ENCODE results near the gene ITPK1.
A peak's percentile ranks its signal among the peaks of the same experiment; 100 is the strongest.
"Not testable (repeated sequence)": the region's sequence is repeated elsewhere in the genome, so short reads cannot be mapped to it uniquely, and the experiment has no call there.

The ITPK1 gene

DNA sequence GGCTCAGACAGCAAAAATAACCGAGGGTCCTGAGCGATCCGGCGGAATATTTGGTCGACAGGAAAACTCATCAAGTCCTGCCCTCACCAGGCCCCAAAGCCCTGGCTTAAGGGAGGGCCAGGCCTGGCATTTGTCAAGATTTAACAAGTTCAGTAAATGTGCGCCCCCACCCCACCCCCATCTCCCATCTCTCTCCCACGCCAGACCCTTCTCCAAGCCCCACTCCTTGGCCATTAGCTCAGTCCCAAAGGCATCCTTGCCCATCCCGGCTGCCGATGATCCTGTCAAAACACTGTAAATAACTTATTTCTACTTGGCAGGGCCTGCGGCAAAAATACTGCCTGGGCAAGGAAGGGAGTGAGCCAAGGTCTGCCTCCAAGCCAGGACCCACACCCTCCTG is 52.8 kb downstream of the ITPK1 start:
- no peaks in the 10 kb centered on the region for H3K36me3 ChIP-seq (ENCODE audit: insufficient read depth, low read length)
- H3K9me3 ChIP-seq (ENCODE audit: low read length): no peaks in the 10 kb centered on the region
- peak overlapping the region; percentile 82 for H3K27ac ChIP-seq (ENCODE audit: low read depth, low read length)
- H3K27me3 ChIP-seq (ENCODE audit: control insufficient read depth in 1 of 2, insufficient read depth in 2 of 2, low read length in 2 of 2): no peaks in the 10 kb centered on the region
- H3K4me3 ChIP-seq (ENCODE audit: low read depth in 1 of 2, low read length in 2 of 2): no peak overlapping the region
- no peak overlapping the region for H3K9ac ChIP-seq (ENCODE audit: low read length)
- peaks cover 61% of the 10 kb centered on the region for H3K4me1 ChIP-seq (ENCODE audit: insufficient read depth, low read length)

DNA sequence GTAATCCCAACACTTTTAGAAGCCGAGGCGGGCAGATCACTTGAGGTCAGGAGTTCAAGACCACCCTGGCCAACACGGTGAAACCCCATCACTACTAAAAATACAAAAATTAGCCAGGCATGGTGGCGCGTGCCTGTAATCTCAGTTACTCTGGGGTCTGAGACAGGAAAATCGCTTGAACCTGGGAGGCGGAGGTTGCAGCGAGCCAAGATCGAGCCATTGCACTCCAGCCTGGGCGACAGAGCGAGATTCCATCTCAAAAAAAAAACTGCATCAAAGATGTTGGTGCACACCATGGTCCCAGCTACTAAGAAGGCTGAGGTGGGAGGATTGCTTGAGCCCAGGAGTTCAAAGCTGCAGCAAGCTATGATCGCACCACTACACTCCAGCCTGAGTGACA is 53.7 kb downstream of the ITPK1 start:
- H3K4me1 ChIP-seq (ENCODE audit: insufficient read depth, low read length): peaks cover 70% of the 10 kb centered on the region
- H3K27me3 ChIP-seq (ENCODE audit: control insufficient read depth in 1 of 2, insufficient read depth in 2 of 2, low read length in 2 of 2); H3K9me3 ChIP-seq (ENCODE audit: low read length); H3K4me3 ChIP-seq (ENCODE audit: low read depth in 1 of 2, low read length in 2 of 2); H3K36me3 ChIP-seq (ENCODE audit: insufficient read depth, low read length); H3K9ac ChIP-seq (ENCODE audit: low read length): not testable (repeated sequence)
- peak overlapping the region; percentile 7 for H3K27ac ChIP-seq (ENCODE audit: low read depth, low read length)

DNA sequence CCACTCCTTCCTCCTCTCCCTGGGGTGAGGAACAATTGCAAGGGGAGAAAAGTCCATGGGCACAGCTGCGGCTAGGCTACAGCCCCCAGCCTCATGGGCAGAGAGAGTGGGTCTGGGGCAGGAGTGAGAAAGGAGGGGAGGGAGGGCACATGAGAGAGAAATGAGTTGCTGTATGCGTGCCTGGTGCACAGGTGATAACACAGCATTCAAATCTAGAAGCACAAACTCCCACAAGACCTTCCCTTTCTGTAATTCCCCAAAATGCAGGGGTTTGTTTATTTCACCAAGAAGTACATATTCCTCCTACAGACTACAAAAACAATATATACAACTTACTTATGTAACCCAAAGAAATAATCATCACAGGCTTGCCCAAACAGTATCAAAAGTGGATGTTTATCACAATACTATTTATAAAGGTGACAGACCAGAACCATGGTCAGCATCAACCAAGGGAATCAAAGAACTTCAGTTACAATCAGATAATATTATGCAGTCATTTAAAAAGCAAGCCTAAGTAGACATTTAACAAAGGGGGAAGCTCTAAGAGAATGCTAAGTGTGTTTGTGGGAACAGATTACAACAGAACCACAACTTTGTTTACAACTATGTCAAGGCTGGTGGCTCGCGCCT is 54.2 kb downstream of the ITPK1 start:
- Histone ChIP-seq H3K9me3 (ENCODE audit: low read length) (no peaks in the 10 kb centered on the region), H3K9ac (ENCODE audit: low read length) (no peak overlapping the region), H3K4me3 (ENCODE audit: low read depth in 1 of 2, low read length in 2 of 2) (no peak overlapping the region), H3K4me1 (ENCODE audit: insufficient read depth, low read length) (peaks cover 75% of the 10 kb centered on the region), H3K27ac (ENCODE audit: low read depth, low read length) (peak overlapping the region; percentile 50), H3K27me3 (ENCODE audit: control insufficient read depth in 1 of 2, insufficient read depth in 2 of 2, low read length in 2 of 2) (no peaks in the 10 kb centered on the region), H3K36me3 (ENCODE audit: insufficient read depth, low read length) (no peaks in the 10 kb centered on the region)

DNA sequence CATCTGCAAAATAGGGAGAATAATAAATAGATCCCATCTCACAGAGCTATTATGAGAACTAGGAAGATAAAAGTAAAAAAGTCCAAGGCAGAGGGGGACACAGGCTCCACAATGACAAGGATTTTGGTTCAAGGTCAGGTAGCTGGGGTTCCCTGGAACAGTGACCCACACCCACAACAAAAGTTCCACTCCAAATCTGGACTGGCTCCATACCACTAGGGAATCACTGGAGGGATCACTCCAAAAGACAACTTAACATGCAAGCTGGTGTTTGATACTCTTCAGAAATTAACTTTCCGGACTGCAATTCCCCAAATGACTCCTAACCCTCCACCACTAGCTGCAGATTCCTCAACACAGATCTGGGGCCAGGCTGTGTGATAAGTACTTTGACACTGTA is 54.9 kb downstream of the ITPK1 start:
- H3K9me3 ChIP-seq (ENCODE audit: low read length): no peaks in the 10 kb centered on the region
- H3K36me3 ChIP-seq (ENCODE audit: insufficient read depth, low read length): no peaks in the 10 kb centered on the region
- no peaks in the 10 kb centered on the region for H3K27me3 ChIP-seq (ENCODE audit: control insufficient read depth in 1 of 2, insufficient read depth in 2 of 2, low read length in 2 of 2)
- H3K4me3 ChIP-seq (ENCODE audit: low read depth in 1 of 2, low read length in 2 of 2): no peak overlapping the region
- peak overlapping the region; percentile 50 for H3K27ac ChIP-seq (ENCODE audit: low read depth, low read length)
- H3K9ac ChIP-seq (ENCODE audit: low read length): no peak overlapping the region
- H3K4me1 ChIP-seq (ENCODE audit: insufficient read depth, low read length): peaks cover 78% of the 10 kb centered on the region

DNA sequence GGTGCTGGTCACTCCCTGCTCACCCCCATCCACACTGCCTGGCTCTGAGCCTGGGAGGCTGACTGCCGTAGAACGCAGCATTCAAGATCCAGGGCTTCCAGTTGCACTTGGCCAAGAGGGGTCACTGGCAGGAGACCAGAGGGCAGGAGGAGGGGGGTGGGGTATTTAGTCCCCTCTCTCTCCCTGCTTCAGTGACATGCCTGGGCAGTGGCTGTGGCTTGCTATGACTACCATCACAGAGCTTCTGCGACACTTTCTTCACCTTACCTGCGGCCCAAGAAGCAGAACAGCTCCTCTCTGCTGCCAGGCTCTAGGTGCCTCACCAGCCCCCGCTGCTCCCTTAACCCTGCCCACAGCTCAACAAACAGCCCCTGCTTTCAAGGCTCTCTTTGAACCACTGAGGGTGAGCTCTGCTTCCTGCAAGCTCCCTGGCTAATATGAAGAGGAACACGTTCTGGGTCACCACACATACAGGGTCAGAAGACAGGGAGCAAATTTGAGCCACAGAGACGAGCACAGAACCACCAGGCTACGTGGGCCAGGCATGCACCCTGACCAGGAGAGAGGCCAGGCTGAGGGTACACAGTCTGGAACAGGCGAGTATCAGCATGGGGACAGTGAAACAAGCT is 55.7 kb downstream of the ITPK1 start:
- no peaks in the 10 kb centered on the region for H3K27me3 ChIP-seq (ENCODE audit: control insufficient read depth in 1 of 2, insufficient read depth in 2 of 2, low read length in 2 of 2)
- H3K4me1 ChIP-seq (ENCODE audit: insufficient read depth, low read length): peaks cover 78% of the 10 kb centered on the region
- H3K27ac ChIP-seq (ENCODE audit: low read depth, low read length): peak overlapping the region; percentile 12
- no peaks in the 10 kb centered on the region for H3K36me3 ChIP-seq (ENCODE audit: insufficient read depth, low read length)
- no peak overlapping the region for H3K9ac ChIP-seq (ENCODE audit: low read length)
- no peak overlapping the region for H3K4me3 ChIP-seq (ENCODE audit: low read depth in 1 of 2, low read length in 2 of 2)
- H3K9me3 ChIP-seq (ENCODE audit: low read length): no peaks in the 10 kb centered on the region

DNA sequence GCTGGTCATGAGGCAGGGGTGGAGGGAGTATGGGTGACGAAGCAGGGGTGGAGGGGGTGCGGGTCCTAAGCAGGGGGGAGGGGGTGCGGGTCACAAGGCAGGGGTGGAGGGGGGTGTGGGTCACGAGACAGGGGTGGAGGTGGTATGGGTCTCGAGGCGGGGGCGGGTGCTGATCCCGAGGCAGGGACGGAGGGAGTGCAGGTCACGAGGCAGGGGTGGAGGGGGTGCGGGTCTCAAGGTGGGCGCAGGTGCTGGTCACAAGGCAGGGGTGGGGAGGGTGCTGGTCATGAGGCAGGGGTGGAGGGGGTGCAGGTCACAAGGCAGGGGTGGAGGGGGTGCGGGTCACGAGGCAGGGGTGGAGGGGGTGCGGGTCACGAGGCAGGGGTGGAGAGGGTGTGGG is 56.5 kb downstream of the ITPK1 start:
- no peaks in the 10 kb centered on the region for H3K36me3 ChIP-seq (ENCODE audit: insufficient read depth, low read length)
- H3K9ac ChIP-seq (ENCODE audit: low read length): no peak overlapping the region
- no peak overlapping the region for H3K4me3 ChIP-seq (ENCODE audit: low read depth in 1 of 2, low read length in 2 of 2)
- H3K27me3 ChIP-seq (ENCODE audit: control insufficient read depth in 1 of 2, insufficient read depth in 2 of 2, low read length in 2 of 2): no peaks in the 10 kb centered on the region
- no peak overlapping the region for H3K27ac ChIP-seq (ENCODE audit: low read depth, low read length)
- peaks cover 78% of the 10 kb centered on the region for H3K4me1 ChIP-seq (ENCODE audit: insufficient read depth, low read length)
- H3K9me3 ChIP-seq (ENCODE audit: low read length): no peaks in the 10 kb centered on the region

DNA sequence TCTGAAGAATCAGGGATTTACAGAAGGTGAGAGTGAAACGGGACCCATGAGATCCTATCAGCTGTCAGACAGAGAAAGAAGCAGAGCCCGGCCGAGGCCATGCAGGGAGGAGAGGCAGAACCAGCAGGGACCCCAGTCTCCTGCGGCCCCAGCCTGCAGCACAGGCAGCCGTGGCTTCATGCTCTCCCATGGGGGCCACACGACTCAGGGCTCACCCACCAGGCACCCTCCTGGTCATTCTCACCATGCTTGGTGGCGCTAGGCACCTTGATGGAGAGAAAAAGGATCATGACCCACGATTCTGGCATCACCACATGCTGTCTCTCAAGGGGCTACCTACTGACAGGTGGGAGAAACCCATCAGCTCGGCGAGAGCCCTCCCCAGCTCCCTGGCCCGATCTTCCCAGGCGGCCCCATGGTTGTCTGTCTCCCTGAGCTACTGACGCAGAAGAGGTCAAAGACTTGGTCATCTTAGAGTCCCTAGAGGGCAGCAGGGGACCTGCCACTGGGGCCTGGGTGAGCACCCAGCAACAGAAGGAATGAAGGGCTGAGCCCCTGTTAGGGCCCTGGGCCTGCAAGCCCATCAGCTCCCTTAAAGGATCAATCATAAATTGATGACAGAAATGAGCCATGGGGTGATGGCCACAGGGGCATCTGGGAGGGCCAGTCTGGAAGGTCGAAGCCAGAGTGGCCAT is 58.0 kb downstream of the ITPK1 start:
- H3K27ac ChIP-seq (ENCODE audit: low read depth, low read length): peak overlapping the region; percentile 78
- no peaks in the 10 kb centered on the region for H3K27me3 ChIP-seq (ENCODE audit: control insufficient read depth in 1 of 2, insufficient read depth in 2 of 2, low read length in 2 of 2)
- H3K4me1 ChIP-seq (ENCODE audit: insufficient read depth, low read length): peaks cover 74% of the 10 kb centered on the region
- peak overlapping the region; percentile 39 for H3K9ac ChIP-seq (ENCODE audit: low read length)
- peak overlapping the region in 1 of 2 donors; percentile 8 for H3K4me3 ChIP-seq (ENCODE audit: low read depth in 1 of 2, low read length in 2 of 2)
- no peaks in the 10 kb centered on the region for H3K9me3 ChIP-seq (ENCODE audit: low read length)
- no peaks in the 10 kb centered on the region for H3K36me3 ChIP-seq (ENCODE audit: insufficient read depth, low read length)

DNA sequence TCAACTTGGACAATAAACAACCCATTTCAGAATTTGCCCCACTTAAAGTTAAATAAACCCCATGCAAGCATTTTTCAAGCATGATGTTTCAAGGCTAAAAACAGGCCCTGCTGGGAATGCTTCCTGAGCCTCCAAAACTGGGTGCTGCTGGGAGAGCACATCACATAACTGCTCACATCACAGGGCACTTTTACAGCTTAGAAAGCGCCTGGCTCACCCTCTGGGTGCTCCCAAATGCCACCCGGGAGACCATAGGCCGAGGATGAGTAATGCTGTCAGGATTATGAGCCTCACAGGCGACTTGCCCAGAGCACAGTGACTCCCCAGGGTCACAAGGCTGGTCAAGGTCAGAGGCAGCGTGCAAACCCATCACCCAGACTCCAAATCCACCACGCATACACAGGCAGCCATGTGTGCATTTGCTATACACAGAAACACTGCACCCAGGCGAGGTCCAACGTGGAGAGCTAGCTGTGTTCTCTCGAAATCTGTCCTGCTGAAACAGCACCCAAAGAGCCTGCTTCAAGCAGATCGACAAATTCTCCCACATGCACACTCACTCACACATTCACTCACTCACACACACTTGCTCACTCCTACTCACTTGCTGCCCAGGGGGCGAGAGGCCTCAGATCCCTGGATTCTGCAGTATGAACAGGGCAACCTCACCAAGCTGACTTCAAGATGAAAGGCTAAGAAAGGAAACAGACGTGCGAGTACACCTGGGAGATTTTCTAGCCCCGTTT is 58.7 kb downstream of the ITPK1 start:
- Histone ChIP-seq H3K4me3 (ENCODE audit: low read depth in 1 of 2, low read length in 2 of 2) (peak overlapping the region in 1 of 2 donors; percentile 8), H3K9me3 (ENCODE audit: low read length) (no peaks in the 10 kb centered on the region), H3K27ac (ENCODE audit: low read depth, low read length) (peak overlapping the region; percentile 78), H3K36me3 (ENCODE audit: insufficient read depth, low read length) (no peaks in the 10 kb centered on the region), H3K4me1 (ENCODE audit: insufficient read depth, low read length) (peaks cover 76% of the 10 kb centered on the region), H3K27me3 (ENCODE audit: control insufficient read depth in 1 of 2, insufficient read depth in 2 of 2, low read length in 2 of 2) (no peaks in the 10 kb centered on the region), H3K9ac (ENCODE audit: low read length) (peak overlapping the region; percentile 39)

DNA sequence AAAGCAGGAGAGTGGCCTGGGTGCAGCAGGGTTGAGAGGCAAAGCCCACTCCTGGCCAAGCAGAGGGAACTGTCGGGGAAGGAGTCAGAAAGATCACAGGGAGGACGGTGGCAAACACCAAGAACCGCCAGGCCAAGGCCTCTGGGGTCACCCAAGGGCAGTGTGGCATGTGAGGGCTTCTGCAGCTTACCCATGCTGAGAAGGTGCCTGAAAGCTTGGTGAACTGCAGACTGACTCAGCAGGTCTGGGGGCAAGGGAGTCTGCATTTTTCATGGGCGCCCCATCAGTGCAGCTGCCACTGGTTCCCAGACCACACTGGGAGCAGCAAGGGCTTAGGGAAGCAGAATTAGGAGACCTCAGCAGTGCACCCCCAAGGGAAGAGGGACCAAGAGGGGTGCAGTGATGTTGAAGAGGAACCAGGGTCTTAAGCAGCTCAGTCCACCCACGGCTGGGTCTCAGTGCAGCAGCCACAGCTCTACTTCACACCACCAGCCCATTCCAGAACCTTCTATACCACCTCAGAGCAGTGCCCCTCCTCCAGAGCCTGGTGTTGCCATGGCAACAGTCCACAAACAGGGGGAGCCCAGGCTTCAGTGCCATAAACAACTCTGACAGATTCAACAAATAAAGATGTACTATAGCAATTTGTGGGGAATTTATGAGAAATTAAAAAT is 59.4 kb downstream of the ITPK1 start:
- Histone ChIP-seq H3K27ac (ENCODE audit: low read depth, low read length) (peak overlapping the region; percentile 73), H3K4me1 (ENCODE audit: insufficient read depth, low read length) (peaks cover 79% of the 10 kb centered on the region), H3K36me3 (ENCODE audit: insufficient read depth, low read length) (no peaks in the 10 kb centered on the region), H3K9ac (ENCODE audit: low read length) (no peak overlapping the region), H3K27me3 (ENCODE audit: control insufficient read depth in 1 of 2, insufficient read depth in 2 of 2, low read length in 2 of 2) (no peaks in the 10 kb centered on the region), H3K4me3 (ENCODE audit: low read depth in 1 of 2, low read length in 2 of 2) (no peak overlapping the region), H3K9me3 (ENCODE audit: low read length) (no peaks in the 10 kb centered on the region)

DNA sequence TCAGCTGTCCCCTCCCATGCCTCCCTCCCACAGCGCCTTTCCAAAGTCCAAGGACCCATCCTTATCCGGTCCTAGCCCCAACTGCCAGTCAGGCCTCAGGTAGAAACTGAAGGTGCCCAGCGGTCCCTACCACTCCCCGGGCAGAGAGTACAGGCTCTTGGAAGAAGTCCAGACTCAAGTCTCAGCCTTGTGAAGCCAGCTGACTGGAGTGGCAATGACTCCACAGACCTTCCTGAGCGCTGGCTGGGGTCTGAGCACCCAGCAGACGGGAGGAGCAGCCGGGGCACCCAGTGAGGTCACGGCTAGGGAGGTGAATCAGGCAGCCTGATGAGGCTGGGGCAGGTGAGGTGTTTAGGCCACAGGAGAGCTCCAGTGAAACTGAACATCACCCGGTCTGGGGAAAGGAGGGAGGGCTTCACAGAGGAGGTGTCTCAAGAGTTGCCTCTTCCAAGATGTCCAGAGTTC is 60.0 kb downstream of the ITPK1 start:
- H3K27me3 ChIP-seq (ENCODE audit: control insufficient read depth in 1 of 2, insufficient read depth in 2 of 2, low read length in 2 of 2): no peaks in the 10 kb centered on the region
- peaks cover 79% of the 10 kb centered on the region for H3K4me1 ChIP-seq (ENCODE audit: insufficient read depth, low read length)
- no peak overlapping the region for H3K9ac ChIP-seq (ENCODE audit: low read length)
- no peaks in the 10 kb centered on the region for H3K36me3 ChIP-seq (ENCODE audit: insufficient read depth, low read length)
- no peaks in the 10 kb centered on the region for H3K9me3 ChIP-seq (ENCODE audit: low read length)
- no peak overlapping the region for H3K4me3 ChIP-seq (ENCODE audit: low read depth in 1 of 2, low read length in 2 of 2)
- H3K27ac ChIP-seq (ENCODE audit: low read depth, low read length): peak overlapping the region; percentile 73

DNA sequence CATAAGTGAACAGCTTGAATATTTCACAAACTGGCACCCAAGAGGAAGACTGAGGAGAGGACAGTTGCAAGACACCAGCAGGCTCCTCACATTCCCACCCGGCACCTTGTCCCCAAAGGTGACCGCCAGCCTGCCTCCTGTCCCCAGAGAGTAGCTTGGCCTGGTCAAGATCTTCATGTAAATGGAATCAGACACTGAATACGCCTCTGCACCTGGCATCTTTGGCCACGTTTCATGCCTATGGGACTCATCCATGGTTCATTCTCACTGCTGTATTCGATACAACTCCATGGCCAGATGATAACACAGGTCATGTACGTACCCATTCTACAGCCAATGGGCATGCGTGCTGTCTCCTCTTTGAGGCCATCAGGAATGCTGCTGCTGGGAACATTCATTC is 60.8 kb downstream of the ITPK1 start:
- H3K36me3 ChIP-seq (ENCODE audit: insufficient read depth, low read length): no peaks in the 10 kb centered on the region
- H3K9ac ChIP-seq (ENCODE audit: low read length): no peak overlapping the region
- peaks cover 79% of the 10 kb centered on the region for H3K4me1 ChIP-seq (ENCODE audit: insufficient read depth, low read length)
- no peaks in the 10 kb centered on the region for H3K27me3 ChIP-seq (ENCODE audit: control insufficient read depth in 1 of 2, insufficient read depth in 2 of 2, low read length in 2 of 2)
- H3K9me3 ChIP-seq (ENCODE audit: low read length): no peaks in the 10 kb centered on the region
- H3K27ac ChIP-seq (ENCODE audit: low read depth, low read length): peak overlapping the region; percentile 73
- no peak overlapping the region for H3K4me3 ChIP-seq (ENCODE audit: low read depth in 1 of 2, low read length in 2 of 2)

All from muscle layer of colon (tissue), 2 donors.